Neural progenitor cell (in vitro differentiated cells): ENCODE data around the gene PPP1CA.

Experiments
- EZH2 ChIP-seq: fragments of 200-600 bp; sonication (generic); IDR thresholded peaks from 2 replicates; pipeline ENCODE4 v1.6.1; 2017; ENCODE audit warnings: antibody characterized with exemption, mild to moderate bottlenecking, moderate library complexity
- EZH2phosphoT487 ChIP-seq: fragments of 200-600 bp; sonication (generic); IDR thresholded peaks from 2 replicates; pipeline ENCODE4 v1.6.1; 2017; ENCODE audit warnings: antibody characterized with exemption
- TF ChIP-seq, protein P1 (sequence below): fragments of 200-600 bp; sonication (generic); IDR thresholded peaks from 2 replicates; pipeline ENCODE4 v1.5.1; 2017; ENCODE audit warnings: antibody characterized with exemption, mild to moderate bottlenecking

GRCh38 chr11:67367761-67368227, 33.9 kb downstream of the PPP1CA start:
- TF ChIP-seq, protein P1, sequence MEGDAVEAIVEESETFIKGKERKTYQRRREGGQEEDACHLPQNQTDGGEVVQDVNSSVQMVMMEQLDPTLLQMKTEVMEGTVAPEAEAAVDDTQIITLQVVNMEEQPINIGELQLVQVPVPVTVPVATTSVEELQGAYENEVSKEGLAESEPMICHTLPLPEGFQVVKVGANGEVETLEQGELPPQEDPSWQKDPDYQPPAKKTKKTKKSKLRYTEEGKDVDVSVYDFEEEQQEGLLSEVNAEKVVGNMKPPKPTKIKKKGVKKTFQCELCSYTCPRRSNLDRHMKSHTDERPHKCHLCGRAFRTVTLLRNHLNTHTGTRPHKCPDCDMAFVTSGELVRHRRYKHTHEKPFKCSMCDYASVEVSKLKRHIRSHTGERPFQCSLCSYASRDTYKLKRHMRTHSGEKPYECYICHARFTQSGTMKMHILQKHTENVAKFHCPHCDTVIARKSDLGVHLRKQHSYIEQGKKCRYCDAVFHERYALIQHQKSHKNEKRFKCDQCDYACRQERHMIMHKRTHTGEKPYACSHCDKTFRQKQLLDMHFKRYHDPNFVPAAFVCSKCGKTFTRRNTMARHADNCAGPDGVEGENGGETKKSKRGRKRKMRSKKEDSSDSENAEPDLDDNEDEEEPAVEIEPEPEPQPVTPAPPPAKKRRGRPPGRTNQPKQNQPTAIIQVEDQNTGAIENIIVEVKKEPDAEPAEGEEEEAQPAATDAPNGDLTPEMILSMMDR = no peak
- TF ChIP-seq EZH2phosphoT487 = no peak
- TF ChIP-seq EZH2 = no peak
